Measurements from ENCODE around the gene ME1.

Gene ME1

DNA sequence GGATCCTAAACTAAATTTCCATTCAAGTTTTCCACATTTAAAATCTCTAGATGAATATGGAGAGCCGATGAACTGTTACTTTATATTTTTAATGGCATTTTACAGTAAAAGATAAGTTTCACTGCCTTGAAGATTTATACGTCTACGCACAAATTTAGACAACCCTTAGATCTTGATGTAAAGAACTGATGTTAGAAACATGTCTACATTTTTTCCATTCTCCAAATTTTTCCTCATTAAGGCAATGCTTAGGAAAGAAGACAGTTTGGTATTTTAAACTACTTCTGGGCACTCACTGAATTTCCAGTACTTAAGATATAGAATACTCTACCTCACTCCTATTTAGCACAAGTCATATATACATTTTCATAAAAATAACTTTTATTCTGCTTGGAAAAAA is 45.4 kb downstream of the ME1 start:
- TF ChIP-seq CTCF (IDR thresholded peaks at IDR 0.05; ENCODE audit: low read depth, low read length, missing control alignments), result no peak

DNA sequence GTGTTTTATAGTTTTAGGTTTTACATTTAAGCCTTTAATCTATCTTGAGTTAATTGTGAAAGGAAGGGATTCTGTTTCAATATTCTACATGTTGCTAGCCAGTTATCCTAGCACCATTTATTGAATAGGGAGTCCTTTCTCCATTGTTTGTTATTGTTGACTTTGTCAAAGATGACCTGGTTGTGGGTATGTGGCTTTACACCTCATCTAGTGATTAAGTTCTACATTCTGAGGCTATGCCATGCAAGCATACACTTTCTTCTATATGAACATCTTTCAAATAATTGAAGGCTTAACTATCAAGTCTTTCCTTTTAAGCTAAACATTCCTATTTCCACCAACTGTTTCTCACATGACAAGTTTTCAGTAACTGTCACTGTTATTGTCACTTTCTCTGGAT is 46.1 kb downstream of the ME1 start:
- no peak for TF ChIP-seq CTCF (IDR thresholded peaks at IDR 0.05; ENCODE audit: low read depth, low read length, missing control alignments)
- in situ Hi-C loops (cut with HindIII; ENCODE audit: low sequenced_read_pairs), result no loop called here
- H3K4me3 ChIP-seq (ENCODE audit: low read depth, low read length), result no peak overlapping the region
- DNase-seq (ENCODE audit: low read depth), result no peak

More for the DNA sequence above, 45.4 kb downstream of the ME1 start:
- in situ Hi-C loops (cut with HindIII; ENCODE audit: low sequenced_read_pairs), result no loop called here
- no peak overlapping the region for H3K4me3 ChIP-seq (ENCODE audit: low read depth, low read length)
- no peak for DNase-seq (ENCODE audit: low read depth)

GRCh38 chr6:83381949-83382348 is 48.9 kb downstream of the ME1 start:
- no peak for DNase-seq (ENCODE audit: low read depth)
- in situ Hi-C loops (cut with HindIII; ENCODE audit: low sequenced_read_pairs), result no loop called here
- H3K4me3 ChIP-seq (ENCODE audit: low read depth, low read length), result no peak overlapping the region
- TF ChIP-seq CTCF (IDR thresholded peaks at IDR 0.05; ENCODE audit: low read depth, low read length, missing control alignments), result no peak

DNA sequence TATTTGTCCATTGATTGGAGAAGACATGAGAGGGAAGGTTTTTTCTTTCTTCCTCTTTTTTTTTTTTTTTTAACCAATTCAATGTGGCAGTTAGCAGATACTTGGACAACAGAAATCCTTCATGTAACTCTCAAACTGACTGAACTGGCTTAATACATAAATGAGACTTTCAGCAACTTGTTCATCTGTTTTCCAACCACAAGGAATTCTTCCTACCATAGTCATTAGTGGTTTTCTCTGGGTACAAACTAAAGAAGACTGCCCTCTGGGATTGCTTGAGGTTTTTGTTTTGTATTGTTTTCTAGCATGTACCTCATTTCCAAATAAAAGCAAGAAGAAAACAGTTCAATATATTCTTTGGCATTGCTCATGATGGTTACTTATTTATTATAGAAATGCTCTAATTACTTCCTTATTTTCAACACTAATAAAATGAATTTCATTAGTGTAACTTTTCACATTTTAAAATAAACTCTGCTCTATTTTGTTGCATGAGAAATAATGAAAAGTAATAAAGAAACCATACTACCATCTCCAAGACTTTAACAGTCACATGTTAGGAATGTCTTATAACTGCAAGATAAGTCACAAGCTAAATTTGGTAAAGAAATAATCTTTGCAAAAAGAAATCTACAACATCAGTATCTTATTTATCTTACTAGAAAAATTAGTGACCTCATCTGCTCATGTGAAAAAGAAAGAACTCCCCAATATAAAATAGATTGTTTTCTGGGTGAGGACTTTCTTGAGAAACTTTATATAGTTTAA is 52.0 kb downstream of the ME1 start:
- DNase-seq (ENCODE audit: low read depth), result peak; percentile 71
- in situ Hi-C loops (cut with HindIII; ENCODE audit: low sequenced_read_pairs), result no loop called here
- TF ChIP-seq CTCF (IDR thresholded peaks at IDR 0.05; ENCODE audit: low read depth, low read length, missing control alignments), result no peak
- no peak overlapping the region for H3K4me3 ChIP-seq (ENCODE audit: low read depth, low read length)

GRCh38 chr6:83371423-83371822 is 59.4 kb downstream of the ME1 start:
- no peak for TF ChIP-seq CTCF (IDR thresholded peaks at IDR 0.05; ENCODE audit: low read depth, low read length, missing control alignments)

GRCh38 chr6:83370567-83370966 is 60.3 kb downstream of the ME1 start:
- in situ Hi-C loops (cut with HindIII; ENCODE audit: low sequenced_read_pairs), result no loop called here
- no peak for DNase-seq (ENCODE audit: low read depth)
- no peak for TF ChIP-seq CTCF (IDR thresholded peaks at IDR 0.05; ENCODE audit: low read depth, low read length, missing control alignments)
- no peak overlapping the region for H3K4me3 ChIP-seq (ENCODE audit: low read depth, low read length)

More at GRCh38 chr6:83371423-83371822, 59.4 kb downstream of the ME1 start:
- in situ Hi-C loops (cut with HindIII; ENCODE audit: low sequenced_read_pairs), result no loop called here
- DNase-seq (ENCODE audit: low read depth), result peak; percentile 55
- H3K4me3 ChIP-seq (ENCODE audit: low read depth, low read length), result no peak overlapping the region
